Left kidney (tissue), 2 donors: ENCODE results near the gene ENOX1. TPM values are rescaled to one million over a fixed set of nuclear protein-coding genes. Genes with fewer than 3 reads are reported as not detected.

ENCODE experiments used
- DNase-seq: peaks from one replicate; pipeline ENCODE4 v3.0.0-alpha.2; 2013
- polyA plus RNA-seq: library from polyadenylated mRNA; unstranded; fragments of 120-200 nt; gene quantifications from one replicate; pipeline ENCODE4 v1.2.1, GENCODE V29; 2013; ENCODE audit not compliant: insufficient read length

The ENOX1 gene
- polyA plus RNA-seq, 1 donor = 8.8 TPM

DNA sequence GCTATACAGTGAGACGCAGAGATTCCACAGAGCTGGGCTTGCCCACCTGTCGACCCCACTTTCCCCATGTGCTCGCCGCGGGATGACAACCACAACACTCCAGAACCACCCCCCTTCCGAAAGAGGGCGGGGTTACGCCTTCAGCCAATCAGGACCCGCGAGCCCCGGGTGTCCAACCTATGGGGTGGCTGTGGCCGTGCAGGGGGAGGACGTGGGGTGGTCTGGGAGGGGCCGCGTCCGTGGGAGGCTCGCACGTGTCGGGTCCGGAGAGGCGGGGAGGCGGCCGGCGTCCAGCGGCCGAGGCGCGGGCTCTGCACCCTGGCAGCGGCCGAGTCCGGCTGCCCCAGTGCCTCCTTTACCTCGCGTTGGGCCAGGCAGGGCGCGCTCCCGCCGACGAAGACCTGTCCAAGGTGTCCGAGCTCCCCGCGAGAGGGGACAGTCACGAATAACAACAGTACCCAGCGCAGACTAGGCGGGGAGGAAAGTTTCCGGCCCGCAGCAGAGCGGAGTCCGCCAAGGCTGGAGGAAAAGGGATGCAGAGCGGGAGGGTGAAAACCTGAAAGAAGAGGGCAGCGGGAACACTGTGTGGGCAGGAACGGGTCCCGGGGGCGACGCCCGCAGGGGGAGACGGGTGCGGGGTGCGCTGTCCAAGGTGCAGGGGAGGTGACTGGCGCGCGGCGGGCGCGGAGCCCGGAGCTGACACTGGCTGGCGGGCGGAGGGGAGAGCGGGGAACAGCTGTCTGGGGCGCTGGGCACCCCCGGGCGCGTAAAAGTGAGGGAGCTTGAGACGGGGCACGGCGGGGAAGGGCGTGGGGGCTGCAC is 911 bp downstream of the ENOX1 start:
- peak; percentile 79 for DNase-seq

- no peak for DNase-seq
These were observed 1.5 kb downstream of the ENOX1 start for GRCh38 chr13:43785261-43785649.

GRCh38 chr13:43784496-43784895 is 2.3 kb downstream of the ENOX1 start:
- no peak for DNase-seq

DNA sequence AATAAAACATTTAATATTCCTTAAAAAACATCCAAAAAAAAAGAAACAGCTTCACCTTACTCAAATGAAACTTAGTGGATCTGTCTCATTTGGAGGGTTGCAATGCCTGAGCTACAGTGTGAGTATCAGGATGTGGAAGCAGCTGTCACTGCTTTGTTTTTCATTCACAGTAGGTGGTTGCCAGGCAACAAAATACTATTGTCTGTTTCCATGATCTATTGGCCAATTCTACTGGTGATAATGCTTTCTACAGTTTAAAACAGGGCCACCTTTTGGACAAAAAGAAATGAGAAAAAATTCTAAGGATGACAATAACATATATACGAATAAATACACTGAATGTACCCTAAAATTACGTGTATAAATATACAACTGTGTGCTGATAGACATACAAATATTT is 3.0 kb downstream of the ENOX1 start:
- no peak for DNase-seq

DNA sequence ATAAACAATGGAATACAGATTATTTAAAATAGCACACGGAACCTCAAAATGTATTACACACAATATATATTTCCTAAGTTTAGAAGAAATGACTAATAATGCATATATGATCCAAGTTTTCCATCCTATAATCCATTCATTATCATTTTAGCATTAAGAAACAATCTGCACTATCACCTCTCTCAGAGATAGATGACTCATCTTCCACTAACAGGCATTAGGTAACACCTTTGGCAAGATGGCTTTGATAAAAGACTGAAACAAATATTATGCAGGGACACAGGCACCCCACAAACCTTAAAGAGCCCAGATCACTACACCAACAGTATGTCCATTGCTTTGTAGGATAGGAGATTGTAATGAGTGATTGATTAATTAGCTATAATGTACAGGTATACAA is 4.1 kb downstream of the ENOX1 start:
- DNase-seq = no peak

GRCh38 chr13:43780666-43781065 is 6.1 kb downstream of the ENOX1 start:
- no peak for DNase-seq

- no peak for DNase-seq
These were observed 10.2 kb downstream of the ENOX1 start for GRCh38 chr13:43776501-43777079.

DNA sequence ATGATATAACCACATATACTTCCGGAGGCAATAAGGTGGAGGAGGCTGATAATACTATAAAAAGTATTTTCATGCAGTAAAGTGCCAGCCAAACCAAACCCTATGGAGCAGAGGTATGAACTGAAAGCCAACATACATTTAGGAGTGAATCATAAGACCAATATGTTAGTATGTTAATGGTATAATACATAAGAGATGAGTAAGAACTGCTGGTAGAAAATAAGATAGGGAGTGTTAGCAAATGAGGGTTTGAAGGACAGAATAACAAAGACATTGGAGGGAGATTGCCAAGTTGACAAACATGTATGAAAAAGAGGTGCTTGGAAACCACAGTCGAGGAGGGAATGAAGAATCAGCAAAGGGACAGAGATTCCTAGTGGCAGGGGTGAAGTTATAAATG is 10.8 kb downstream of the ENOX1 start:
- no peak for DNase-seq

GRCh38 chr13:43773602-43774001 is 13.2 kb downstream of the ENOX1 start:
- no peak for DNase-seq

DNA sequence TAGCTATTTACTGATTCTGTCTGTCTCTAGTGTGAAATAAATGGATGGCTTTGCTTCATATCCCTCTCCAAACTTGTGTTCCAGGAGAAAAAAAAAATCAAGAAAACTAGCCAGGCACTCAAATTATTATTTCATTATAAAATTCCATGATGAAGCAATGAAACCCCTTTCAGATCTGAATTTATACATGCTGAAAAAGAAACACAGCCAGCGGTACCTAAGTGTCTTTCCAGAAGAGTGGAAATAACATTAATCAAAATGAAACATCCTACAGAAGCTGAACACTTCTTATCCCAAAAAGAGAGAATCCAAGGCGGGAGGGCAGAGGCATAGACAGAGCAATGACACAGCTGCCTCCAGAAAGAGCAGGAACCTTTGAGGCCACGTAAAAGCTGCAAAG is 15.9 kb downstream of the ENOX1 start:
- no peak for DNase-seq

DNA sequence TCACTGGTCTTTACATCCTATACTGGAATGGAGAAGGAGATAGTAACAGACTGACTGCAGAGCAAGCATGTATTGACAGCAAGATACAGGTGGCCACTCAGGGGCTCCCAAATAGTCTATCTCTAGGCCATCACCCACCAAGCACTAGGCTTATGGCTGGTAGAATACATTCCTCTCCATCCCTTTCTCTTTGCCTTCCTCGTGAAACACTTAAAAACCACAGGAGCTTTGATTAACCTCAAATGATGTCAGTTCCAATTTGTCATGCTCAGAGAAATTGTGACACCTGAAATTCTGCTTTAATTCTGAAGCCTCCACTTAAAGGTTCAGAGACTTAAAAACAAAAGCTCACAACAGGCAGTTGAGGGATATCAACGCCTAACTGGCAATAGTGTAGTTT is 17.2 kb downstream of the ENOX1 start:
- no peak for DNase-seq

DNA sequence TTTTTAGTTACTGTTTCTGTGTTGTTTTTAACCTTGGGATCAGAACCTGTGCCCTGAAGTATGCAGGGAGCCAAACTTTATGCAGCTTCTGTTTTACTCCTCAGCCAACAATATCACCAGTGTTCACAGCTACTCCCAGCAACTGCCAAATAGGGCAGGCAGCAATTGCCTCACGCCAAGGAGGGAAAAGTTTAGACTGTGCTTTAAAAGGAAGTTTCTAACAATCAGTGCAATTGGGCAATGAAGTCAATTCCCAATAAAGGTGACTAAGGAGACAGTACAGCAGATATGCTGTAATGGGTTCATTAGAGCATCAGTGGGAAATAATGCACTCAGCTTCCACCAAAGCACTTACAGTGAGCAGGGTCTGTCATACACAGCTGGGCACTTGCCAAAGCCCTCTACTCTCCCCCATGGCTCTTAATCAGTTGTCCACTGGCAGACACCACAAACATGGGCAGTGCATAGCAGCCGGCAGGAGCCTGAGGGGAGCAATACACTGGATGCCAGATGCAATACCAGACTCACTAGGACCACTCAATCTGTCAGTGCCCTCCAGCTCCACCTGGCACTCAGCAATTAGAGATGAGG is 19.3 kb downstream of the ENOX1 start:
- DNase-seq = no peak

- DNase-seq = no peak
These were observed 20.0 kb downstream of the ENOX1 start for GRCh38 chr13:43766725-43767124.

DNA sequence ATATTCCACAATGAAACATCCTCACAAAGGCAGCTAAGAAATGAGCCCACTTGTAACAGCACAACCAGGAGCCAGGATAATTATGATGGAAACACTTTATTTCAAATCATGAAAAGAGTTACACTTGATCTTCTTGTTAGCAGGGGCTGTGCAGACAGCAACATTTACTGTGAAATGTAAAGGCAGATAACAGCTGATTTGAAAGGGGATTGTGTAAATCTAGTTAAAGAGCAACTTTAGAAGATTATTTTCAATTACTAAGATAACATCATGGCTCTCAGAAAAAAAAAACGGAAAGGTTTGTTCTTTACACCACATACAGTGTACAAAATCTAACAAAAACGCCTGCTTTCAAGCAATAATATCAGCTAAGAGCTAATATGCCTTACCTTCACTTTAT is 22.4 kb downstream of the ENOX1 start:
- DNase-seq = no peak

DNA sequence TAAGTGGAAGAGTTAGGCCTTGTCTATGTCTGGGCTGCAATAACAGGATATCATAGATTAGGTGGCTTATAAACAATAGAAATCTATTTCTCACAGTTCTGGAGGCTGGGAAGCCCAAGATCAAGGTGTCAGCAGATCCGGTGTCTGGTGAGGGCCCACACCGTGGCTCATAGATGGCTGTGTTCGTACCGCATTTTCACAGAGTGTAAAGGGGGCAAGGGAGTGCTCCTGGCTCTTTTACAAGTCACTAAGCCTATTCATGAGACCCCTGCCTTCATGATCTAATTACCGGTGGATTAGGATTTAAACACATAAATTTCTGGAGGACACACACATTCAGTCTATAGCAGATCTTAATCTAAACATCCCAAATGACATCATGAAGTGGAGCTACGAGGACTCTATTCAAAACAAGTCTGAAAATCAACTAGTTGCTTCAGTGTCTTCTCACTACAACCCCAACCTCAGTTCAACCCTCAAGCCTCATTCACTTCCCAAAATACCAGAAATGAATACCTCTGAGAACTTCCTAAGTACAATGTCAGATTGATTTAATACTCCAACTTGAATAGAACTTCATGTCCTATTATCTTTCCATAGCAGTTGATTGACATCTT is 23.5 kb downstream of the ENOX1 start:
- DNase-seq = no peak

DNA sequence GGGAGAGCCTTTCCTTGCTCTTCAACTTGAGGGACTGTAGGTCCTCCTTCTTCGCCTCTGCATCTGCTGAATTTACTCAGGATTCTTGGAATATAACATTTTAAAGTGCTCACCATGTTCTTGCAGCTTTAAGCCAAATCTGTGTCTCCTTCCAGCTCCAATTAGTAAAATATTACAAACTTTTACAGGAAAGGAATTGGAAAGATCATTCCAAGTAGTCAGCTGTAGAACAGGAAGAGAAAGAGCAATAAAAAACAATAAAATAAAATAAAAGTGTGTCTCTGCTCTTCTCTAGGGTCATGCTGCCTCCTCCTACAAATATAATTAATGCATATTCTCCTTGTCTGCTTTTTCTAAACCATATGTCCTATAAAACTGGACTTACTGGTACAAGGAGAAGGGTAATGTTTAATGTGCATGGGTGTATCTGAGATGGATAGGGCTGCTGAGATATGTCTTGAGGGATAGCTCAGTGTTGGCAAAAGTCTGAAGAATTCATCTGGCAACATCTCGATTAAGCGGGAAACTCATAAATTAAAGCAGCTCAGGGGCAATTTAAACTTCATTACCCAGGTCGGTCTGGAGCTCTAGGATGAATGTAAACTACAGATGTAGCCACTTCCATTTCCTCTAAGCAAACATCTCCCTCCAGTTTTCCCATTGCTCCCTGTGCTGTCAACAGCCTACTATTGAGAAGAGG is 25.0 kb downstream of the ENOX1 start:
- DNase-seq = no peak

- DNase-seq = no peak
These were observed 26.5 kb downstream of the ENOX1 start for GRCh38 chr13:43760257-43760656.

DNA sequence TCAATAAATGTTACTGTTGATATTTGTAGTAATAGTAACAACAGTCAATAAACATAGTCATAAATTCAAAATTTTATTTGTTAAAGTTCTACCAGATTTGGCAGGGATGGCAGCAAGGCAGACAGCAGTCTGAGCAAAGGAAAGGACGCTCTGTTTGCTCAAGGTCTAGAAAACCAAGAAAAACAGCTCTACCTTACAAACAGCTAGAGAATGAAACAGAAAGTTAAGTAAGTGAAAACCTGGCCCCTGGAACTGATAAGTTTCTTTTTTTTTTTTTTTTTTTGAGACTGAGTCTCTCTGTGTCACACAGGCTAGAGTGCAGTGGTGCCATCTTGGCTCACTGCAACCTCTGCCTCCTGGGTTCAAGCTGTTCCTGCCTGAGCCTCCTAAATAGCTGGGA is 27.9 kb downstream of the ENOX1 start:
- DNase-seq = no peak

GRCh38 chr13:43757266-43757665 is 29.5 kb downstream of the ENOX1 start:
- no peak for DNase-seq

DNA sequence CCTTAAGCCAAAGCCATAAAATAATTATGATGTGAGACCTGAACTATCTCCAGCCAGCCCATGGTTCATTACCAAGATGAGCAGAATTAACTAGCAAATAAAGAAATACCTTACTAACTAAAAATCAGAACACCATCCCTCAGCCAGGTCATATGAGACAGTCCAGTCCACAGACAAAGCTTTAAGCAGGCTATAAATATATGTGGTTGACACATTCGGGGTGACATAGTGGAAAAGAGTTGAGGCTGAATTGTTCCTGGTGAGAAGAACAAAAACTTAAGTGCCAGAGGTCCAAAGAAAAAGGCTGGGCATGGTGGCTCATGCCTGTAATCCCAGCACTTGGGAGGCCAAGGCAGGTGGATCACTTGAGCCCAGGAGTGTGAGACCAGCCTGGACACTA is 30.9 kb downstream of the ENOX1 start:
- DNase-seq = no peak

GRCh38 chr13:43751624-43752023 is 35.1 kb downstream of the ENOX1 start:
- DNase-seq = no peak

- DNase-seq = no peak
These were observed 37.3 kb downstream of the ENOX1 start for GRCh38 chr13:43749503-43749902.
